ENCODE results near the gene TRABD2A.

DNA sequence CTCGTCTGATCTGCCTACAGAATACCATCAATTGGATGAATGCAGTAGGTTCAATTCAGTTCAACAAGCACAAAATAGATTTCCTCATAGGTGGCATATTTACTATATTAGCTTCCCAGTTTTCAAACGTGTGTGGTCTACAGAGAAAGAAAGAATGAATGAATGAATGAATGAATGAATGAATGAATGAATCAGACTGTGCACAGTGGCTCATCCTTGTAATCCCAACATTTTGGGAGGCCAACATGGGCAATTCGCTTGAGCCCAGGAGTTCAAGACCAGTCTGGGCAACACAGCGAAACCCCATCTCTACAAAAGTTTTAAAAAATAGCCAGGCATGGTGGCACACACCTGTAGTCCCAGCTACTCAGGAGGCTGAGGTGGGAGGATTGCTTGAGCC is 94.9 kb downstream of the TRABD2A start:
- TF ChIP-seq, protein P1, sequence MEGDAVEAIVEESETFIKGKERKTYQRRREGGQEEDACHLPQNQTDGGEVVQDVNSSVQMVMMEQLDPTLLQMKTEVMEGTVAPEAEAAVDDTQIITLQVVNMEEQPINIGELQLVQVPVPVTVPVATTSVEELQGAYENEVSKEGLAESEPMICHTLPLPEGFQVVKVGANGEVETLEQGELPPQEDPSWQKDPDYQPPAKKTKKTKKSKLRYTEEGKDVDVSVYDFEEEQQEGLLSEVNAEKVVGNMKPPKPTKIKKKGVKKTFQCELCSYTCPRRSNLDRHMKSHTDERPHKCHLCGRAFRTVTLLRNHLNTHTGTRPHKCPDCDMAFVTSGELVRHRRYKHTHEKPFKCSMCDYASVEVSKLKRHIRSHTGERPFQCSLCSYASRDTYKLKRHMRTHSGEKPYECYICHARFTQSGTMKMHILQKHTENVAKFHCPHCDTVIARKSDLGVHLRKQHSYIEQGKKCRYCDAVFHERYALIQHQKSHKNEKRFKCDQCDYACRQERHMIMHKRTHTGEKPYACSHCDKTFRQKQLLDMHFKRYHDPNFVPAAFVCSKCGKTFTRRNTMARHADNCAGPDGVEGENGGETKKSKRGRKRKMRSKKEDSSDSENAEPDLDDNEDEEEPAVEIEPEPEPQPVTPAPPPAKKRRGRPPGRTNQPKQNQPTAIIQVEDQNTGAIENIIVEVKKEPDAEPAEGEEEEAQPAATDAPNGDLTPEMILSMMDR (IDR thresholded peaks at IDR 0.05; ENCODE audit: insufficient read depth, low read length, poor library complexity, severe bottlenecking) = no peak
- TF ChIP-seq EZH2phosphoT487 (conservative IDR thresholded peaks at IDR 0.05; ENCODE audit: low read length) = no peak
